Measurements from ENCODE around the gene ROCK1. TPM values are rescaled to one million over a fixed set of nuclear protein-coding genes. Genes with fewer than 3 reads are reported as not detected.
"Not testable (repeated sequence)": the region's sequence is repeated elsewhere in the genome, so short reads cannot be mapped to it uniquely, and the experiment has no call there.

ROCK1 gene
- total and polyA plus RNA-seq, 2 of the 8 experiments (the other 6 are each of a cell fraction or from before 2014, with no cell fraction given), result 4.2 to 48.9 TPM

GRCh38 chr18:21137719-21138488 is 26.3 kb upstream of the ROCK1 start:
- H2BK15ac ChIP-seq (ENCODE audit: low read length); H3K18ac ChIP-seq (ENCODE audit: extremely low read depth, low read length); H3K9ac ChIP-seq (replicated peaks in 1 of 4; ENCODE audit: extremely low read depth in 1 of 4, low read depth in 3 of 4, low read length in 3 of 4); H3K27me3 ChIP-seq (replicated peaks in 1 of 4; ENCODE audit: control insufficient read depth in 3 of 4, extremely low read depth in 1 of 4, insufficient read depth in 3 of 4, low read length in 3 of 4); H3K27ac ChIP-seq (ENCODE audit: low read depth, low read length); DNase-seq (ENCODE audit: low read depth in 1 of 2, low spot score in 2 of 2); CTCF ChIA-PET (ENCODE audit: partially characterized antibody); H4K8ac ChIP-seq (ENCODE audit: extremely low read depth, insufficient read depth, low read length); H2BK20ac ChIP-seq (ENCODE audit: low read length); H4K20me1 ChIP-seq (replicated peaks in 1 of 2; ENCODE audit: control insufficient read depth in 1 of 2, insufficient read depth in 2 of 2, low read length in 2 of 2); H2AK5ac ChIP-seq (ENCODE audit: low read depth, low read length); FAIRE-seq; H3K79me1 ChIP-seq (ENCODE audit: low read depth, low read length); H3K4me3 ChIP-seq (ENCODE audit: extremely low read depth in 1 of 4, insufficient read depth in 2 of 4, low read depth in 3 of 4, low read length in 4 of 4); H3K56ac ChIP-seq (replicated peaks; ENCODE audit: insufficient read length, low read depth, low read length); H2BK5ac ChIP-seq (ENCODE audit: low read depth, low read length); H2BK12ac ChIP-seq (ENCODE audit: low read depth, low read length); H3K23ac ChIP-seq (ENCODE audit: insufficient read length); H4K91ac ChIP-seq (replicated peaks; ENCODE audit: insufficient read length, low read length); H3K14ac ChIP-seq (ENCODE audit: insufficient read length); H3K4me2 ChIP-seq (ENCODE audit: insufficient read depth in 1 of 2, low read depth in 2 of 2, low read length in 2 of 2); H3K4ac ChIP-seq (replicated peaks; ENCODE audit: insufficient read length, low read depth, low read length); H3K4me1 ChIP-seq (replicated peaks in 1 of 4; ENCODE audit: control insufficient read depth in 3 of 4, insufficient read depth in 4 of 4, low read length in 3 of 4); H3K36me3 ChIP-seq (ENCODE audit: control insufficient read depth in 2 of 4, insufficient read depth in 4 of 4, low read length in 3 of 4); H3K23me2 ChIP-seq (ENCODE audit: low read depth, low read length); H4K5ac ChIP-seq (ENCODE audit: insufficient read length, low read depth, low read length); H3K79me2 ChIP-seq (ENCODE audit: control insufficient read depth in 1 of 2, insufficient read depth in 2 of 2, low read length in 2 of 2); POLR2A ChIA-PET (ENCODE audit: partially characterized antibody); H2BK120ac ChIP-seq (replicated peaks; ENCODE audit: low read depth, low read length); H2AFZ ChIP-seq (ENCODE audit: low read length): not testable (repeated sequence)
- 92% methylated on average over 38 of the region's 41 CpGs; no CpG with 5 or more reads in 1 of the 2 experiments for WGBS, 2 experiments (ENCODE audit: extremely low coverage in 1 of 2, insufficient coverage in 1 of 2, insufficient read length in 1 of 2, insufficient replicate concordance in 2 of 2, low coverage in 1 of 2, low lambda C conversion rate in 2 of 2, missing lambda C conversion rate in 1 of 2)
- peaks cover 0 to 10% of the 10 kb centered on the region in 2 experiments; a peak in 2 of 4 replicates for H3K9me3 ChIP-seq (ENCODE audit: insufficient read depth in 2 of 2, low read depth in 1 of 2, low read length in 1 of 2)

All from H1 (cell line).